AG09319 (cell line): Measurements from ENCODE around the gene TEAD3.

ENCODE experiments used
- DNase-seq: peaks from one replicate; pipeline ENCODE4 v3.0.0-alpha.2; 2010; ENCODE audit warnings: low read depth; ENCODE audit errors: extremely low read depth
- TF ChIP-seq, protein P1 (sequence below): IDR thresholded peaks from 2 replicates; pipeline ENCODE4 v1.5.1; 2011; ENCODE audit warnings: low read depth, mild to moderate bottlenecking, inconsistent platforms, low read length, moderate library complexity

Gene TEAD3

DNA sequence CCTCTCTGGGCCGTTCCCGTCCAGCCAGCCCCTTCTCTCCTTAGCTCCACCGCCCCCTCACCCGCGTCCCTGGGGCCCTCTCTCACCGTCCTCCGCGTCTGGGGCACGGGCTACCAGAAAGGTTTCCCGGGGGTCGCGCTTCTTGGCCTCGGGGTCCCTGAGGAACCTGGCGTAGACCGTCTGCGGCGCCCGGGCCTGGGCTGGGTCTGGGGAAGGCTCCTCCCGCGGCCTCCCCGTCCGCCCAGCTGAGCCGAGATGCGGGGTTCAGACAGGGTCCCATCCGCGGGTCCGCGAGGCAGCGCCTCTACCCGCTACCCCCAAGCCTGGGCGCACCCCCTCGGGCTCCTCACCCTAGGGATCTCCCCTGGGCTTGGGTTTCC is 14.7 kb upstream of the TEAD3 start:
- no peak for DNase-seq

DNA sequence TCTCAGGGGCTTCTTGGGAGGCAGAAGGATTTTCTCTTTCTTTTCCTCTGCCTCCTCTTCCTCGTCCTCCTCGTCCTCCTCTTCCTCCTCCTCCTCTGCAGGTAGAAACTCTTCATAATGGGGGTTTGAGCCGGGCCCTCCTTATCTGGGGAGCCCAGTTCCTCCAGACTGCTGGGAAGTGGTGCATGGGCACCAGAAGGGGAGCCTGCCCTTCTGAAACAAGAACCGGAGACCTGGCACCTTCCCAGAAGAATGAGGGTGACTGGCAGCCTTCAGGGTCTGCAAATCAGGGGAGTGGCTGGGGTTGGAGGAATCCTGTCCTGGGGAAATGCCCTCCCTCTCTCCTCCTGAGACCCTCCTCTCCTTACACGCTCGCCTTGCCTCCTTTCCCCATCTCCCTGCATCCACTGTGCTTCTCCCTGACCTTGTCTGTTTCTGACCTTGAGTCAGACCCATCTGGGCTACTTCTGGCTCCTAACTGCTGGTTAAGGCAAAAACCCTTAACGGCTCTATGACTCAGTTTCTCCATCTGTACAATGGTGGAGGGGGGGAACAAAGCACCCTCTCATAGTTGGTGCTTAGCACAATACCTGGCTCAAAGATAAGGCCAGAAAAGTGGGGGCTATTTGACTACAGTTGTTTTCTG is 14.2 kb upstream of the TEAD3 start:
- DNase-seq, result no peak
- TF ChIP-seq, protein P1, sequence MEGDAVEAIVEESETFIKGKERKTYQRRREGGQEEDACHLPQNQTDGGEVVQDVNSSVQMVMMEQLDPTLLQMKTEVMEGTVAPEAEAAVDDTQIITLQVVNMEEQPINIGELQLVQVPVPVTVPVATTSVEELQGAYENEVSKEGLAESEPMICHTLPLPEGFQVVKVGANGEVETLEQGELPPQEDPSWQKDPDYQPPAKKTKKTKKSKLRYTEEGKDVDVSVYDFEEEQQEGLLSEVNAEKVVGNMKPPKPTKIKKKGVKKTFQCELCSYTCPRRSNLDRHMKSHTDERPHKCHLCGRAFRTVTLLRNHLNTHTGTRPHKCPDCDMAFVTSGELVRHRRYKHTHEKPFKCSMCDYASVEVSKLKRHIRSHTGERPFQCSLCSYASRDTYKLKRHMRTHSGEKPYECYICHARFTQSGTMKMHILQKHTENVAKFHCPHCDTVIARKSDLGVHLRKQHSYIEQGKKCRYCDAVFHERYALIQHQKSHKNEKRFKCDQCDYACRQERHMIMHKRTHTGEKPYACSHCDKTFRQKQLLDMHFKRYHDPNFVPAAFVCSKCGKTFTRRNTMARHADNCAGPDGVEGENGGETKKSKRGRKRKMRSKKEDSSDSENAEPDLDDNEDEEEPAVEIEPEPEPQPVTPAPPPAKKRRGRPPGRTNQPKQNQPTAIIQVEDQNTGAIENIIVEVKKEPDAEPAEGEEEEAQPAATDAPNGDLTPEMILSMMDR, result no peak

More for the DNA sequence above, 14.7 kb upstream of the TEAD3 start:
- TF ChIP-seq, protein P1, result no peak

DNA sequence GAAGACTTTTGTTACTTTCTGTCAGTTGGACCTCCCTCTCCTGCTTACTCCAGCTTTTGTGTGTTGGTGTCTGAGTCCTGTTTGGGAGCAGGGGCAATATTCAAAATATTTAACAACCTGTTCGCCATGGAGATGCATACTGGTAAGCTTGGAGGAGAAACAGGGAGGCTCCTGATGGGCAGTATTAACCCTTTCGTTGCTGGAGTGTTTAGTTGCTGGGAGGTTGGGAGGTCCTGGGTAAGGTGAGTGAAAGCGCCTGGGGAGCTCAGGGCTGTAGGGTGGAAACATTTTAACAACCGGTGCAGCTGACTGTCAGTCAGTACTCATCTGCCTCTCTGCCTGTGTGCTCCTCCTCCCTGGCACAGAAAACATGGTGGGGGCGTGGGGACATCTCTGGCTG is 11.7 kb upstream of the TEAD3 start:
- TF ChIP-seq, protein P1, result no peak
- no peak for DNase-seq

DNA sequence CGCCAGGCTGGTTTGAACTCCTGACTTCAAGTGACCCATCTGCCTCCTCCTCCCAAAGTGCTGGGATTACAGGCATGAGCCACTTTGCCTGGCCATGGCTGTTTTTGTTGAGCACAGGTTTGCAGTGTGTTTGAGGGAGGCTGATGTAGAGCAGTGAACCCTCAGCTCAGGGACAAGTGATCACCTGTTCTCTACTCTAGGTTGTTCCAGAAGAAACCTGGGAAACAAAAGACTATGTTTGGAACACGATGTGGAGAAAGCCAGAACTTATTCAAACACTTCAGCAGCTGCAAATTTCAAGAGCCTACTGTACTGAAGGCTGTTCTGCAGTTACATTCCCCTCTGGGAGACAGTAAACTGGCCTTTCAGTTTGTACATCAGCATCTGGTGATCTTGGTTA is 11.1 kb upstream of the TEAD3 start:
- no peak for DNase-seq
- TF ChIP-seq, protein P1, result no peak

DNA sequence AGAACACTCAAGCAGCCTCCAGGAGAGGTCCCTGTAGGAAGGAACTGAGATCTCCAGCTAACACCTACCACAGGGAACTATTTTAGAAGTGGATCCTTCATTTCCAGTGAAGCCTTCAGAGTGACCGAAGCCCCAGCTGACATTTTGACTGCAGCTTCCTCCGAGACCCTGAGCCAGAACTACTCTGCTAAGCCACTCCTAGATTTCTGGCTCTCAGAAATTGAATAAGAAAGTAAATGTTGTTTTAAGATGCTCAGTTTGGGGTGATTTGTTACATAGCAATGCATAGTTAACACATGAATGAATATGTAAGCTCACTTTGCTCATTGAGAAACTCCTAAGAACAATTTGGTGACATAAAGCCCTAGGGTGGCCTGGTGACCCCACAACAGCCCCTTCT is 10.3 kb upstream of the TEAD3 start:
- no peak for DNase-seq
- TF ChIP-seq, protein P1, result no peak

DNA sequence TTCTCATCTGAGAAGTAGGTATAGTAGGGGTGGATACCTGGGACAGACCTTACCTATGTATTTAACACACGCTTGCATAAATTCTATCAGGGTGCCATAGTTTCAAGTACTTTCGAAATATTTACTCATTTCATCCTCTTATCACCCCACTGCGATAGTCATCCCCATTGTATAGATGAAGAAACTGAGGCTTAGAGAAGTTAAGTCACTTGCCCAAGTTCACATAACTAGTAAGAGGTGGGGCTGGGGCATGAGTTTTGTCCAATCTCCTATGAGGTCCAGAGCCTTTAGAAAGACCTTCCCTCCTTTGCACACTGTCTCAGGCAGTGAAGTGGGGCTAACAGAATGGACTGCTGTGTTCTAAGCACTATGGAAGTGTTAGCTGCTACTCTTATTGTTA is 9.7 kb upstream of the TEAD3 start:
- TF ChIP-seq, protein P1, result no peak
- DNase-seq, result no peak

DNA sequence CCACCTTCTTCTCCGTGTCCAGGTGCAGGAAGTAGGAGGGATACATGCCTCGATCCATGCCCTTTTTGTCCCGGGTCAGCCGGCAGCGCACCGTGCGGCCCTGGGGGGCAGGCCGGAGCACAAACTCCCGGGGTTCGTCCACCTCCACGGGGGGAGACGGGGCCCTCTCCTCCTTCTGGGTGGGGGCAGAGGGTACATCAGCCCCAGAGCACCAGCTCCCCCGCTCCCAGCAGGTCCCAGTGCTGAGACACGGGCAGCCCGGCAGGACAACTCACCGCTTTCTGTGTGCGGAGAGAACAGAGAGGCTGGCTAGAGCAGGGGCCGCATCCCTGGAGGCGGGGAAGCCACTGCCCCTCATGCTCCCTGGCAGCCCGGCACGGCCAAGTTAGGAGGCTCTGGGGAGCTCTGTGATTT is 9.1 kb upstream of the TEAD3 start:
- DNase-seq, result no peak
- TF ChIP-seq, protein P1, result no peak
